Measurements from ENCODE around the gene PRKCB.

PRKCB gene

GRCh38 chr16:23974223-23974622 is 138.4 kb downstream of the PRKCB start:
- no peak for DNase-seq

- no peak for DNase-seq
Observed at GRCh38 chr16:23975293-23975692, 139.5 kb downstream of the PRKCB start.

GRCh38 chr16:23976091-23976490 is 140.3 kb downstream of the PRKCB start:
- no peak for DNase-seq

GRCh38 chr16:23976524-23976923 is 140.7 kb downstream of the PRKCB start:
- no peak for DNase-seq

GRCh38 chr16:23979441-23979840 is 143.7 kb downstream of the PRKCB start:
- DNase-seq, result no peak

GRCh38 chr16:23979982-23980381 is 144.2 kb downstream of the PRKCB start:
- DNase-seq, result no peak

- no peak for DNase-seq
Observed at GRCh38 chr16:23981429-23982399, 145.9 kb downstream of the PRKCB start.

- no peak for DNase-seq
Observed at GRCh38 chr16:23986455-23986854, 150.7 kb downstream of the PRKCB start.

- no peak for DNase-seq
Observed at GRCh38 chr16:23987443-23987842, 151.7 kb downstream of the PRKCB start.

GRCh38 chr16:23990507-23990906 is 154.7 kb downstream of the PRKCB start:
- DNase-seq, result no peak

GRCh38 chr16:23991066-23991465 is 155.3 kb downstream of the PRKCB start:
- no peak for DNase-seq

- DNase-seq, result no peak
Observed at GRCh38 chr16:23994615-23995014, 158.8 kb downstream of the PRKCB start.

- no peak for DNase-seq
Observed at GRCh38 chr16:23996258-23996955, 160.6 kb downstream of the PRKCB start.

- DNase-seq, result no peak
Observed at GRCh38 chr16:23998771-23999170, 163.0 kb downstream of the PRKCB start.

GRCh38 chr16:23999663-24000062 is 163.9 kb downstream of the PRKCB start:
- DNase-seq, result peak in 1 of 2 experiments; percentile 14

GRCh38 chr16:24001710-24002109 is 165.9 kb downstream of the PRKCB start:
- DNase-seq, result no peak

GRCh38 chr16:24002619-24003018 is 166.8 kb downstream of the PRKCB start:
- no peak for DNase-seq

- no peak for DNase-seq
Observed at GRCh38 chr16:24005577-24005976, 169.8 kb downstream of the PRKCB start.

GRCh38 chr16:24007391-24007790 is 171.6 kb downstream of the PRKCB start:
- DNase-seq, result no peak

- no peak for DNase-seq
Observed at GRCh38 chr16:24007934-24008333, 172.2 kb downstream of the PRKCB start.

- DNase-seq, result no peak
Observed at GRCh38 chr16:24009098-24009497, 173.3 kb downstream of the PRKCB start.

- no peak for DNase-seq
Observed at GRCh38 chr16:24009955-24010354, 174.2 kb downstream of the PRKCB start.

- peak; percentile 6 to 67 for DNase-seq
Observed at GRCh38 chr16:24010440-24011089, 174.8 kb downstream of the PRKCB start.

- no peak for DNase-seq
Observed at GRCh38 chr16:24011237-24011636, 175.5 kb downstream of the PRKCB start.
